Large intestine (tissue), 3 donors: ENCODE data around the gene NCLN. TPM values are rescaled to one million over a fixed set of nuclear protein-coding genes. Genes with fewer than 3 reads are reported as not detected.

Source experiments
- DNase-seq, 2 donors: peaks; one replicate each; pipeline versions ENCODE4 v3.0.0 to v3.0.0-alpha.2; 2013
- H3K27ac ChIP-seq: one replicate; pipeline ENCODE4 v1.5.1; 2013; ENCODE audit warnings: low read length
- H3K27me3 ChIP-seq: 2 replicates; pipeline ENCODE4 v1.6.1; 2013; ENCODE audit warnings: low read length; ENCODE audit not compliant: control insufficient read depth, insufficient read depth
- H3K36me3 ChIP-seq: 2 replicates; pipeline ENCODE4 v1.6.1; 2013; ENCODE audit warnings: low read length; ENCODE audit not compliant: control insufficient read depth, insufficient read depth
- H3K4me1 ChIP-seq: one replicate; pipeline ENCODE4 v1.6.1; 2013; ENCODE audit warnings: low read length; ENCODE audit not compliant: control insufficient read depth, insufficient read depth
- H3K4me3 ChIP-seq: one replicate; pipeline ENCODE4 v1.5.1; 2013; ENCODE audit warnings: low read length
- H3K9me3 ChIP-seq: one replicate; pipeline ENCODE4 v1.6.1; 2013; ENCODE audit warnings: mild to moderate bottlenecking, low read depth, low read length, moderate library complexity; ENCODE audit not compliant: control insufficient read depth
- WGBS: methylation state at CpG from one replicate; pipeline ENCODE4 v1.1.5; 2013; ENCODE audit warnings: low lambda C conversion rate; ENCODE audit not compliant: insufficient coverage; 5-methylcytosine and 5-hydroxymethylcytosine counted together
- polyA plus RNA-seq: library from polyadenylated mRNA; unstranded; fragments of 120-200 nt; gene quantifications from one replicate; pipeline ENCODE4 v1.2.1, GENCODE V29; 2013

NCLN gene
- polyA plus RNA-seq, 1 donor = 36.3 TPM

- Histone ChIP-seq H3K4me3 (no peak overlapping the region), H3K27me3 (no peaks in the 10 kb centered on the region), H3K4me1 (no peaks in the 10 kb centered on the region), H3K9me3 (peaks cover 2% of the 10 kb centered on the region), H3K27ac (no peak overlapping the region), H3K36me3 (no peaks in the 10 kb centered on the region)
- no CpG with 5 or more reads among the region's 23 CpGs for WGBS
- DNase-seq = peak; percentile 15 to 36
Measured at GRCh38 chr19:3243819-3244700, 58.3 kb downstream of the NCLN start.

DNA sequence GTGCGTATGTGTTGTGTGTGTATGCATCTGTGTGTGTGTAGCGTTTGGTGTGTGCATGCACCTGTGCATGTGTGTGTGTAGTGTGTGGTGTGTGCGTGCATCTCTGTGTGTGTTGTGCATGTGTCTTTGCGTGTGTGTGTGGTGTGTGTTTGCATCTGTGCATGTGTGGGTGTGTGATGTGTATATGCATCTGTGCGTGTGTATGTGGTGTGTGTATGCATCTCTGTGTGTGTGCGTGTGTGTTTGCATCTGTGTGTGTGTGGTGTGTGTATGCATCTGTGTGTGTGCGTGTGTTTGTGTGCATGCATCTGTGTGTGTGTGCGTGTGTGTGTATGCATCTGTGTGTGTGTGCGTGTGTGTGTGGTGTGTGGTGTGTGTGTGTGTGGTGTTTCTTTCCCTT, 59.3 kb downstream of the NCLN start:
- Histone ChIP-seq H3K27ac (no peak overlapping the region), H3K4me1 (no peaks in the 10 kb centered on the region), H3K27me3 (no peaks in the 10 kb centered on the region), H3K4me3 (no peak overlapping the region), H3K9me3 (peaks cover 6% of the 10 kb centered on the region), H3K36me3 (no peaks in the 10 kb centered on the region)
- no CpG with 5 or more reads among the region's 9 CpGs for WGBS
- DNase-seq = no peak

DNA sequence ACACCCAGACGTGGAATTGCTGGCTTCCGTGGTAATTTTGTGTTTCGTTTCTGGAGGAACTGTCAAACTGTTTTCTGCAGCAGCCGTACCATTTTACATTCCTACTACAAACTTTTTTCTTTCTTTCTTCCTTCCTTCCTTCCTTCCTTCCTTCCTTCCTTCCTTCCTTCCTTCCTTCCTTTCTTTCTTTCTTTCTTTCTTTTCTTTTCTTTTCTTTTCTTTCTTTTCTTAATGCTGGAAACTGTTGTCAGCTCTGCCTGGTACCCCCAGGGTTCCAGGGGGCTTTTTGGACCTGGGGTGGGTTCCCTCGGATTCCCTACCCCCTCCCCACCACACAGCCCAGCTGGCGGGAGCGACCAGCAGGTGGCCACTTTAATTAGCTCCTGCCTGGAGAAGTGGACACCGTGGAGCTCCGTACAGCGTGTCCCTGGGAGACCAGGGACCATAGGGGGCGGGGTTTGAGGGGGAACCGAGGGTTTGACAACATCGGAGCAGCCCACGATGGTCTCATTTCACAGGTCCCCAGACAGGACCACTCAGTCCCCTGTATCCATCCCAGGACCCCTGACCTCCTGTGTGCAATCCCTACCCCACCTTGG, 63.1 kb downstream of the NCLN start:
- H3K4me3 ChIP-seq = no peak overlapping the region
- DNase-seq = no peak
- H3K36me3 ChIP-seq = no peaks in the 10 kb centered on the region
- no peaks in the 10 kb centered on the region for H3K27me3 ChIP-seq
- H3K4me1 ChIP-seq = no peaks in the 10 kb centered on the region
- 70% methylated on average over 4 of the region's 14 CpGs for WGBS
- H3K27ac ChIP-seq = no peak overlapping the region
- peaks cover 6% of the 10 kb centered on the region for H3K9me3 ChIP-seq

DNA sequence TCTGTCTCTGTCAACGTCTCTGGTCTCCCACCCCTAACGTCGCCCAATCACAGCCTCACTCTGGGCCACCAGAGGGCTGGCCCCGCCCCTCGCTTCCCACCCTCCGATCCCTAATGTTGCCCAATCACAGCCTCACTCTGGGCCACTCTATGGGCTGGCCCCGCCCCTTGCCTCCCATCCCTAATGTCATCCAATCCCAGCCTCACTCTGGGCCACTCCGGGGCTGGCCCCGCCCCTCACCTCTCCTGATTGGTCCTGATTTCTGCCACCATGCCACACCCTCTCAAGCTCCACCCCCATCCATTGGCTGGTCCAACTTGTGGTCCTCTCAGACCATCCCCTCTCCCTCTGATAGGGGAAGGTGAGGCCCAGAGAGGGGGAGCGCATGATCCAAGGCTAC, 63.7 kb downstream of the NCLN start:
- Histone ChIP-seq H3K4me3 (no peak overlapping the region), H3K27me3 (no peaks in the 10 kb centered on the region)
- WGBS = no CpG with 5 or more reads among the region's 10 CpGs

DNA sequence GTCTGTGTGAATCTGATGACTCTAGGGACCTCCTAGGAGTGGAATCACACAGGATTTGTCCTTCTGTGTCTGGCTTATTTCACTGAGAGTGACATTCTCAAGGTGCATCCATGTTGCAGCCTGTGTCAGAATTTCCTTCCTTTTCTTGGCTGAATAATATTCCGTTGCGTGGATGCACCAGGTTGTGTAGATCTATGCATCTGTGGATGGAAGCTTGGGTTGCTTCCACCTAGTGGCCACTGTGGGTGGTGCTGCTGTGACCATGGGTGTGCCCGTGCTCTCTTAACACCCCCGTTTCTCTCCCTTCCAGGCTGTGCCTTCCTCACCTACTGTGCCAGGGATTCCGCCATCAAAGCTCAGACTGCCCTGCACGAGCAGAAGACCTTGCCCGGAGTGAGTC, 64.9 kb downstream of the NCLN start:
- no peak overlapping the region for H3K4me3 ChIP-seq
- no CpG with 5 or more reads among the region's 7 CpGs for WGBS
- H3K27me3 ChIP-seq = no peaks in the 10 kb centered on the region
- peaks cover 3% of the 10 kb centered on the region for H3K9me3 ChIP-seq
- no peaks in the 10 kb centered on the region for H3K4me1 ChIP-seq
- H3K27ac ChIP-seq = no peak overlapping the region
- H3K36me3 ChIP-seq = no peaks in the 10 kb centered on the region
- DNase-seq = no peak

More for the DNA sequence above, 63.7 kb downstream of the NCLN start:
- Histone ChIP-seq H3K27ac (no peak overlapping the region), H3K4me1 (no peaks in the 10 kb centered on the region), H3K36me3 (no peaks in the 10 kb centered on the region), H3K9me3 (peaks cover 6% of the 10 kb centered on the region)
- no peak for DNase-seq

DNA sequence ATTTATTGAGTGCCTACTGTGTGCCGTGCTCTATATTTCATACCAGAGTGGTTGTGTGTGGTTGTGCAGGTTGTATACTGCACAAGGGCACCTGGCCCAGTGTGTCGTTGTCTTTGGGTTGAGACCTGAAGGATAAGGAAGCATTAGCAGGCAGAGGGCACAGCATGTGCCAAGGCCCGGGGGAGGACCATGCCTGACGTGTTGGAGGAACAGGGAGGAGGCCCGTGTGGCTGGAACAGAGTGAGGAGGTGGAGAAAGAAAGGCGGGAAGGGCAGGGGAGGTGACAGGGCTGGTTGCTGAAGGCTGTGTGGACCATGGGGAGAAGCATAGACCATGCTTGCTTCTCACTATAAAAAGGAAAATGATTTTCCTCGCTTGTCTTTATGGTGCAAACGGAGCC, 65.5 kb downstream of the NCLN start:
- Histone ChIP-seq H3K9me3 (peaks cover 3% of the 10 kb centered on the region), H3K36me3 (no peaks in the 10 kb centered on the region), H3K4me1 (no peaks in the 10 kb centered on the region), H3K27me3 (no peaks in the 10 kb centered on the region), H3K4me3 (no peak overlapping the region), H3K27ac (no peak overlapping the region)
- no peak for DNase-seq
- no CpG with 5 or more reads among the region's 8 CpGs for WGBS

GRCh38 chr19:3252650-3253049, 66.9 kb downstream of the NCLN start:
- WGBS = 100% methylated on average over 1 of the region's 2 CpGs

DNA sequence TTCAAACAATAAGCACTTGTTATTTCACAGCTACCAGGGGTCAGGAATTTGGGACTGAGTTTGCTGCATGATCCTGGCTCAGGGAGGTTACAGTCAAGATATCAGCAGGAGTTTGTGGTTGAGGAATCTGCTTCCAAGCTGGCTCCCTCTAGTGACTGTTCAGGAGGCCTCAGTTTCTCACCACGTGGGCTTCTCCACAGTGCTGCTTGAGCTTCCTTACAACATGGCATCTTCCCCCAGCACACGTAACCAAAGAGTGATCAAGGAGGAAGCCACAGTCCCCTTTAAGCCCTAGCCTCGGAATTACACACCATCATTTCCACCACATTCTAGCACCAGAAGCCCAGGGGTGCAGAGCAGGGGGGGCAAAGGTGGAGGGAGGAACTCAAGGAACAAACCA, 67.5 kb downstream of the NCLN start:
- DNase-seq = no peak
- H3K4me1 ChIP-seq = no peaks in the 10 kb centered on the region
- no peaks in the 10 kb centered on the region for H3K36me3 ChIP-seq
- no peak overlapping the region for H3K4me3 ChIP-seq
- no peak overlapping the region for H3K27ac ChIP-seq
- H3K27me3 ChIP-seq = no peaks in the 10 kb centered on the region
- no CpG with 5 or more reads among the region's 3 CpGs for WGBS
- peaks cover 3% of the 10 kb centered on the region for H3K9me3 ChIP-seq

More at GRCh38 chr19:3252650-3253049, 66.9 kb downstream of the NCLN start:
- Histone ChIP-seq H3K27me3 (no peaks in the 10 kb centered on the region), H3K36me3 (no peaks in the 10 kb centered on the region), H3K9me3 (peaks cover 3% of the 10 kb centered on the region), H3K27ac (no peak overlapping the region), H3K4me3 (no peak overlapping the region), H3K4me1 (no peaks in the 10 kb centered on the region)
- DNase-seq = no peak

DNA sequence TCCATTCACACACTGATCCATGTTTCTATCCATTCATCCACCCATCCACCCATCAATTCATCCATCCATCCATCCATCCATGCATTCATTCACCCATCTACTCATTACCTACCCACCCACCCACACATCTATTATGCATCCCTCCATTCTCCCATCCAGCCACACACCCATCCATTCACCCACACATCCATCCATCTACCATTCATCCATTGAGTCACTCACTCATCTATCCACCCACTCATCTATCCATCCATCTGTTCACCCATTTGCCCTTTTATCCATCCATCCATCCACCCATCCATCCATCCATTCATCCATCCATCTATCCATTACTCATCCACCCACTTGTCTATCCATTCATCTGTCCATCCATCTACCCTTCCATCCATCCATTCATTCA, 68.8 kb downstream of the NCLN start:
- no peak for DNase-seq
- Histone ChIP-seq H3K36me3 (no peaks in the 10 kb centered on the region), H3K27me3 (no peaks in the 10 kb centered on the region), H3K27ac (no peak overlapping the region), H3K9me3 (peaks cover 2% of the 10 kb centered on the region), H3K4me3 (no peak overlapping the region), H3K4me1 (no peaks in the 10 kb centered on the region)

GRCh38 chr19:3257071-3257470, 71.3 kb downstream of the NCLN start:
- H3K9me3 ChIP-seq = no peaks in the 10 kb centered on the region
- no peaks in the 10 kb centered on the region for H3K4me1 ChIP-seq
- H3K4me3 ChIP-seq = no peak overlapping the region
- DNase-seq = no peak
- H3K27ac ChIP-seq = no peak overlapping the region
- H3K36me3 ChIP-seq = no peaks in the 10 kb centered on the region
- WGBS = no CpG with 5 or more reads among the region's 8 CpGs
- no peaks in the 10 kb centered on the region for H3K27me3 ChIP-seq
